T1000 (cell line): ENCODE data around the gene ZFYVE28.

ENCODE experiments used
- DNase-seq: peaks from one replicate; lab custom pipeline; 2025; ENCODE audit warnings: mixed read lengths; lab: John Stamatoyannopoulos, UW

ZFYVE28 gene

DNA sequence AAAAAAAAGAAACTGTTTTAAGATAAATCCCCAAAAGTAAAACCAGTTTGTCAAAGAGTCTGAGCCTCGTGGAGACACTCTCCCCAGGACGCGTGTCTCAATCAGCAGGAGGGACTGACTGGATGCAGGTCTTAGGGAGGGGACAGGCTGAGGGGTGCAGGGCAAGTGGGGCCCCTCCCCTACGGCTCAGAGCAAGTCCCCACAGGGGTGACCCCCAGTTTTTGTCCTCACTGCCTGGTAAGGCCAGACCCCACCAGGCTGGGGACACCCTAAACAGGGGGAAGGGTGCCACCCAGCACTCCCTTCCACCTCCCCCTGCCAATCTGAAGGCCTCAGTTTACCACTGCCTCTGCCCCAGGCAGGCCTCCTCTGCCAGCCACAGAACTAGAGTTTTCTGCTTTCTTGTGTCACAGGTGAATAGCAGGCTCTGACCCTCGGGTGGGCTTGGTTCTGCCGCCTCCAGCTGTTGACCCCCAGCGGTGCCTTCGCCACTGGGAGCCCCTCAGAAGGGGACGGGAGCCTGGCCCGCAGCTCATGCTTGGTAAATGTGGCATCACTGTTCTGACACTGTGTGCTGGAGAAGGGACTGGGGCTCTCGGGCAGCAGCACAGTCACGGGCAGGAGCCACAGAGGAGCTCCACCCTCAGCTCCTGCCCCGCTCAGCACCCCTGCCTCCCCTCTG, 86.8 kb downstream of the ZFYVE28 start:
- no peak for DNase-seq

DNA sequence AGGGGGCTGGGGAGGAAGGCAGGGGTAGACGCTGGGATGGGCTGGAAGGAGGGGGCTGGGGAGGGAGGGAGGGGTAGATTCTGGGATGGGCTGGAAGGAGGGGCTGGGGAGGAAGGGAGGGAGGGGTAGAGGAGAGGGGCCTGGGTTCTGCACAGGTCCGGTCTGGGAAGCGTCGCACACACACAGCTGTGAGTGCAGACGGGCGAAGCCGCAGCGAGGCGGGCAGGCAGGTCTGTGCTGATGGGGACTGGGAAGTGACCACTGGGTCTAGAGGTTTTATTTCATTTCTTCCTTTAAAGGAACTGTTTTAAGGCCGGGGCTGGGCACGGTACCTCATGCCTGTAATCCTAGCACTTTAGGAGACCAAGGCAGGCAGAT, 87.4 kb downstream of the ZFYVE28 start:
- no peak for DNase-seq

DNA sequence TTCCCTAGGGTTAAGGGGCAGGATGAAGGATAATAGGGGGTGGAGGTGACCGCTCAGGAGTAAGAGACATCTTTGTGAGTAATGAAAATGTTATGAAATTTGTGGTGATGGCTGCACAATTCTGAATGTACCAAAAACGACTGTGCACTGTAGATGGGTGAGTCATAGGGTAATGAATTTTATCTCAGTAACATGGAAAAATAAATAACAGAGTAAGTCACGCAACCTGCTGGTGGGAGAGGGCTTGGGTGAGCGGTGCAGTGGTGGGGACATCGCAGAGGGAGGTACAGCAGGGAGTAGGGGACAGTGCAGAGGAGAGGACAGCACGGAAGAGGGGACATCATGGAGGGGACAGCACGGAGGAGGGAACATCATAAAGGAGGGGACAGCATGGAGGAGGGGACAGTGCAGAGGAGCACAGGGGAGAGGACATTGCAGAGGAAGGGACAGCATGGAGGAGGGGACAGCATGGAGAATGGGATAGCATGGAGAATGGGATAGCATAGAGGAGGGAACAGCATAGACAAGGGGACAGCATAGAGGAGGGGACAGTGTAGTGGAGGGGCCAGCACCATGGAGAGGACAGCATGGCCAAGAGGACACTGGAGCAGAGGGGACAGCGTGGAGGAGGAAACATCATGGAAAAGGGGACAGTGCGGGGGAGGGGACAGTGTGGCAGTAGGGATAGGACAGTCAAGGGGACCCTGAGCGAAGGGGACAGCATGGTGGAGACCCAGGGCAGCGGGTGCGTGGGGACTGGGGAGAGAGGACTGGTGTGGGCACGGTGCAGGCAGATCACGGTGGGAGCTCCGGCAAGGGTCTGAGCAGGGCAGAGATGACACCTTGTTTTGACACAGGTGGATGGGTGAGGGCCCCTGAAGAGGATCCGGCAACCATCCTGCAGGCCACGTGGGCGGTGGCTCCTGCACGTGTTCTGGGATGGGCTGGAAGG, 88.1 kb downstream of the ZFYVE28 start:
- peak; percentile 53 for DNase-seq

DNA sequence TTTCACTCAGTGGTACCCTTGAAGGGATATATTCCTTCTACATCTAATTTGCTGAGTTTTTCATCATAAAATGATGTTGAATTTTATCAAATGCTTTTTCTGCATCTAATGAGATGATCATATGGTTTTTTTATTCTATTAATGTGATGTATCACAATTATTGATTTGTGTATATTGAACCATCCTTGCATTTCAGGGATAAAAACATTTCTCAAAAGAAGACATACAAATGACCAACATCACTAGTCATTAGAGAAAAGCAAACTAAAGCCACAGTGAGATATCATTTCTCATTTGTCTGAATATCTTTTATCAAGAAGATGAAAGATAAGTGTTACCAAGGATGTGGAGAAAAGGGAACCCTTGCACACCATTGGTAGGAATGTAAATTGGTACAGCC, 90.9 kb downstream of the ZFYVE28 start:
- DNase-seq = no peak

DNA sequence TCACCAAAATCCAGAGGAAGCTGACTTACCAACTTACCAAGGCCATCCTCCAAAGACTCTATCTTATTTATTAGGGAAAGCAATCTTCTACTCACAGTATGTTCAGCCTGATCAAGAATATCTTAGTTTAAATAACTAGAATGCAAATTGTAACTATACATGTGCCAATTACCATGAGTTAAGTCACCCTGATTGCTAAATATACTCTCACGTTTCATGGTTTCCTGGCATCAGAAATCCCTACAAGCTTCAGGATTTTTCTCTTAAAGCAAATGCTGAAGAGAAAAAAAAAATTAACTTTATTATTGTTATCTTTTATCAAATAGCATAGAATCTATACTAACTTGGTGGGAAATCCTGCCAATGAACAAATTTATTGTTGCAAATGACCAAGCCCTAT, 93.6 kb downstream of the ZFYVE28 start:
- no peak for DNase-seq

DNA sequence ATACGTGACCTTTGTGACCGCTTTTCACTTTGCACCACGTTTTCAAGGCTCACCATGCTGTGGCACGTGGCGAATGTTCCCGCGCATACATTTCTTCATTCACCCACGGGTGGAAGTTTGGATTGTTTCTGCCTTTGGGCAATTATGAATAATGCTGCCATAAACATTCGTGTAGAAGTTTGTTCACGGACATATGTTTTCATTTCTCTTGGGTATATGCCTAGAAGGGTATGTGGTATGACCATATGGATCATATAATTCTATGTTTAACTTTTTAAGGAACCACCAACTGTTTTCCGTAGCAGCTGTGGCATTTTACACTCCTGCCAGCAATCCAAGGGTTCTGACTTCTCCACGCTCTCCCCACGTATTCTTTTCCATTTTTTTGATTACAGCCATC, 95.6 kb downstream of the ZFYVE28 start:
- DNase-seq = no peak

DNA sequence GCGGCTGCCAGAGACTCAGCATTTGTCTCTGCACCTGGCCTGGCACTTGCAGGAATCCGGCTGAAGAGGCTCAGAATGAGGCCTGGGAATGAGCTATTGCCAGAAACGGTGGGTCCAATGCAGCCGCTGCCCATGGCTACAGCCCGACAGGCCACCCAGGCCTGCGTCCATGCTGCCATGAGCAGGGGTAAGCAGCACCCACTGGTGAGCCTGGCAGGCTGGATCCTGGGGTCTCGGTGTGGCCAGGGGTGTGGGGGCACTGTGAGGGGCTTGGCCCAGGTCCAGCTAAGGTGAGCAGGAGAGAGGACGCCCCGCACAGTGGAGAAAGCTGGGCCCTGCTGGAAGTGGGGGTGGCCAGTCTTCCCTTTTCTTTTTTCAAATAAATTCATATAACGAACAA, 96.2 kb downstream of the ZFYVE28 start:
- no peak for DNase-seq

DNA sequence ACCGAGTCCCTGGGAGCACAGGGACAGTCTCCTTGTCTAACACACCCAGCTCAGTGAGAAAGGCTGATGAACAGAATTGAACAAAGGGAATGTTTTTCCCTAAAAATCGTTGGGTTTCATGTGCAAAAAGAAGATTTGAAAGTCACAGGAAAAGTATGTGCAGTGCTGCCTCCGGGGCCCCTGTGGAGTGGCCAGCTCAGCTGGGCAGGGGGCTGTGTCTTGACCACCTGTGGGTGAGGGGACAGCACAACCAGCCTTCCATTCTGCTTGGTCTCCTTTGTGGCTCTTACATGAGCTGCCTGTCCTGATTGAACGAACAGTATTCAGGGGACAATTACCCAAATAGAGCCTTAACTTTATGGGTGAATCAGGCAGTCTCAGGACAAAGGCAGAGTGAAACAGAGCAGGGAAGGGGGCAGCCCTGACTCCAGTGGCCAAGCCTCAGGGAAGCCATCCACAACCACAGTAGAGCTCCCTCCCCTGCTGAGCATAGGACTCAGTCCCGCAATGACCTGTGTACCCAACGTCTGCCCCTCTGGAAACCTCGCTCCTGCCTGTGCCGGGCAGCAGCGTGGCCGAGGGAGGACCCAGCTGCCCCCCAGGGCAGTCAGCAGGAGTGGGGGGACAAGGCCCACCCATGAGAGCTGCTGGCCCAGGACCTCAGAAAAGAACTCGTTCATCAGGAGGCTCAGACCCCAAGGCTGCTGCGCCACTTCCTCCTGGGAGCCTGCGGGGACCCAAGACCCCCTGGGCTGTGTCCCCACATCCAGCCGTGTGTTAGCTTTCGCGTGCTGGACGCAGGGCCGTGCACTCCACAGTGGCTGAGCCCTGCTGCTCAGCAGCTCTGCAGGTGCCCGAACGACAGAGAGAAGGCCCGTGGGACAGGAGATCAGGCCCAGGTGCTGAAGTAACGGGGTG, 96.9 kb downstream of the ZFYVE28 start:
- DNase-seq = no peak

DNA sequence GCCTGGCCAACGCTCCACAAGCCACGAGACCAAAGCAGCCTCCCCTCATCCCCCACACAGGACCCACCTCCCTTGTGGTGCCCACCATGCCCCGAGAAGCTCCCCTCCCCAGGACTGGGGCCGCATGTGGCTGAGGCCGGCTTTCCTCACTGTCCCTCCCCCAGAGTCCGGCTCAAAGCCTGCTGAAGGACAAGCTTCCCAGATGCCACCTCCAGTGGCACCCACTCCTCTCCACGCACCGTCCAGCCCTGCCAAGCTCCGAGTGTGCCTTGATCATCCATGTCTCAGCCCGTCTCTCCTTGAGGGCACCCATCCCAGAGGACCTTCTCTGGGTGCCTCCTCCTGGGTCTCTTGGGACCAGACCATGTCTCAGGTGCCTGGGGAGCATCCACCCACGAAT, 97.7 kb downstream of the ZFYVE28 start:
- DNase-seq = no peak

DNA sequence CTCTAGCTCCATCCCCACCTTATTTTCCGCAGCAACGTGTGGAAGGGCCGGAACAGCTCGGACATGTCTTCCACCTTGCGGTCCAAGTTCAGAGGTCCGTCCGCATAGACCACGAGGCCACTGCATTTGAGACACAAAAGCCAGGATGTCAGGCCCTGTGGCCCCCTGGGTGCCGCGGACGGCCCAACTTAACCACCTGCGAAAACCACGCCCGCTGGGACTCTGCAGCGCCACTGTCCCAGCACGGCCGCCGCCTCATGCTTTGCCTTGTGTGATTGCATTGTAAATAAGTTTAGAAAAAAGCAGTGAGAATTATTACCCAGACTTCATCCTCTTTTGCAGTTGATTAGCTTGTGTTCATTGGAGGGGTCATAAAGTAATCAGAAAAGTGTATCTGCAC, 98.3 kb downstream of the ZFYVE28 start:
- no peak for DNase-seq

DNA sequence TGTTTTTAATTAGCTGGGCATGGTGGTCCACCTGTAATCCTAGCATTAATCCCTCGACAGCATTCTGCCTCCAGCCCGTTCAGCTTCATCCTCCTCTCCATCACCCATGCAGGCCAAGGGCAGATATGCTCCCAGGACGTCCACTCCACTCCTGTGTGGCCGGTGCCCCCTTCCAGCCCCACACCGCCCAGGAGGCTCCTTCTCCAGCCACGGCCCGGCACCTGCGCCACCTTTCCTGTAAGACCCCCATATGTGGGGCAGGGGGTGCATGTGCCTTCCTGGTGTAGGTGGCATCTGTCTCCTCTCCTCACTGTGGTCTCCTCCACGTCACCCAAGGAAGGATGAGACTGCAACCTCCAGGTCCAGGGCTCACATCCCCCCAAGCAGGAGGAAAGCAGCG, 99.6 kb downstream of the ZFYVE28 start:
- DNase-seq = no peak

DNA sequence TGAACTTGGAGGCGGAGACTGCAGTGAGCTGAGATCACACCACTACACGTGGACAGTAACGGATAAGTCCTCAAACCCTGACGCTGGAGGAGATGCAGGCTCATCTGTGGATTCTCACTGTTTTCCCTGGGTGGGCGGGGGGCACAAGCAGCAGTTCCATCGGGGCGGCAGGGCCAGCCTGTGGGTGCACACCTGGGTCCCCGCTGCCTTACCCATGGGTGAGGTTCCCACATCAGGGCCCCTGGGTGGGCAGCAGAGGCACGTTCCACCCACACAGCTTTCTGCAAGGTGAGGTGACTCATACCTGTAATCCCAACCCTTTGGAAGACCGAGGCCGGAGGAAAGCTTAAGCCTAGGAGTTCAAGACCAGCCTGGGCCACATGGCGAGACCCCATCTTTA, 100.0 kb downstream of the ZFYVE28 start:
- no peak for DNase-seq

DNA sequence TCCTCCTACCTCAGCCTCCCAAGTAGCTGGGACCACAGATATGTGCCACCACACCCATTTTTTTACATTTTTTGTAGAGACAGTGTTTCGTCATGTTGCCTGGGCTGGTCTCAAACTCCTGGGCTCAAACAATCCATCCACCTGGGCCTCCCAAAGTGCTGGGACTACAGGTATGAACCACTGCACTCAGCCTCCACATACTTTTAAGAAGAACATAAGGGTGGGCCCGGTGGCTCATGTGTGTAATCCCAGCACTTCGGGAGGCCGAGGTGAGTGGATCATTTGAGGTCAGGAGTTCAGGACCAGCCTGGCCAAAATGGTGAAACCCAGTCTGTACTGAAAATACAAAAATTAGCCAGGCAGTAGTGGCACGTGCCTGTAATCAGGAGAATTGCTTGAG, 105.1 kb downstream of the ZFYVE28 start:
- DNase-seq = no peak

DNA sequence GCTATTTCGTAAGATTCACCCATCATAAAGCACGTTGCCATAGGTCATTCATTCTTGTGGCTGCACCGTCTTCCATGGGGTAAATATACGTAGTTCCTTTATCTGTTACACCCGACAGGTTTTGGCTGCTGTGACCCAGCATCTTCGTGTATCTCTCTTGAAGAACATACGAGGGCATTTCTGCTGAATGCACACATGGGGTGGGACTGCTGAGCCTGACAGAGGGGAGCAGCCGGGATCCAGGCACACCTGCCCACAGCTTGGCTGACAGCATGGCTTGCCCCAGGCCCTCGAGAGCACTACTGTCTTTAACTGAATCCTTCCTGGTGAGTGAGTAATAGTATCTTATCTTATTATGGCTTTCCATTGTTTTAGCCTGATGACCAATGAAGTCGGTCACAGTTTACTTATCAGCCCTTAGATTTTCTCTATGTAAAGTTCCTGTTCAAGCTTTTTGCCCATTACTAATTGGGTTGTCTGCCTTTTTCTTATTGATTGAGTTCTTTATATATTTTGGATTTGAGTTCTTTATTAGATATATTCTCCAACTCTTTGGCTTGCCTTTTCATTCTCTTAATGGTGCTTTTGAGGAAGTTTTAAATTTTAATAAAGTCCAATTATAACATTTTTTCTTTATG, 111.6 kb downstream of the ZFYVE28 start:
- no peak for DNase-seq

DNA sequence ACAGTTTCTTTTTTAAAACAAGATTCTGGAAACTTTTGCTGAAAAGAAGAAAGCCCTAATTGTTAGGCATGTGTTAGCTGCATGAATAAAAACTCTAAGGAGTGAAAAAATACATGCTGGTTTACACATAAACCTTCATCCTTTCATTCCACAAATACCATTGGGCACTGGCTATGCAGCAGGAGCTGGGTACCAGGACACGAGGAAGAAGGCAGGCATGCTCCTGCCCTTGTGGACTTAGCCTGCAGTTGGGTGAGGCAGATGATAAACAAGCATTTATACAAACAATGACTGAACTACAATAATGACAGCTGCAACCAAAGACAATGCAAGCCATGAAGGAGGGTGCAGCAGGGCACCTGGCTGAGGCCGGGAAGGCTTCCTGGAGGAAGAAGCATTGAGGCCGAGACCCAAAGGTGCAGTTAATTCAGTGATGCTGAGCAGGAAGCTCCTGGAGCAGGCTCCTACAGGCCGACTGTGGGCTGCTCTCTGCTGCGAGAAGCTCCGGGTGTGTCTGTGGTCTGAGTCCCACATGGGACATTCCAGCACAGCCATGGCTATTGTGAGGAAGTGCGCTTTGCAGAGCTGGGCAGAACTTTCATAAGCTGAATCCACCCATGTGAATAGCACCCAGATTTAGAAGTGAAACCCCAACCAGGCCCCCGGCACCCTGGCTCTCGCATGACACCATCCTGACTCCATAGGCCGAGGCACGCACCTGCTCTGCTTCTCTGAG, 112.5 kb downstream of the ZFYVE28 start:
- no peak for DNase-seq

DNA sequence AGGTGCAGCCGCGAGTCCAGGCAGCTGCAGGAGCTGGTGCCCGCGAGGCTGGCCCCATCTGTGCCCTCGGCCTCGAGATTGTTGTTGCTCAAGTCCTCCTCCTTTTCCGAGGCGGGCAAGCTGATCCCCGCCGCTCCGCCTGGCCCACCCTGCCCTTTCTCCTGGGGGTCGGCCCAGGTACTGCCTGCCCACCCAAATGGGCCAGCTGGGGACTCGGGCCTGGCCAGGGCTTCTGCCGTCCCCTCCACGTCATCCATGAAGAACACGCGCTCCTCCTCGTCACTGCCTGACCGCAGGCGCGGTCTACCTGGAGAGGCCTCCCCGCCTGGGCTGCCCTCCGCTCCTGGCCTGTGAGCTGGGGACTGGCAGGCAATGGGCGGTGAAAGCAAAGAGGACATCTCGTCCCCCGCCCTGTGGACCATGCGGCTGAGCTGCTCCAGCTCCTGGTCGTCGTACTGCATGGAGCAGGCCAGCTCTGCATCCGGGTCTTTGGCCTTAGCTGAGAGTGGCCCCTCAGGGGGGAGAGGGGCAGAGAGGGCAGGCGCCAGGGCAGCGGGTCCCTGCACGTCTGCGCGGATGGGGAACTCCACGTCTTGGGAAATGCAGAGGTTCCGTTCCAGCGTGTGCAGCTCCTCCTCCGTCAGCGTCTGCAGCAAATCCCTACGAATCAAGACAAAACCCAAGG, 113.4 kb downstream of the ZFYVE28 start:
- DNase-seq = no peak

DNA sequence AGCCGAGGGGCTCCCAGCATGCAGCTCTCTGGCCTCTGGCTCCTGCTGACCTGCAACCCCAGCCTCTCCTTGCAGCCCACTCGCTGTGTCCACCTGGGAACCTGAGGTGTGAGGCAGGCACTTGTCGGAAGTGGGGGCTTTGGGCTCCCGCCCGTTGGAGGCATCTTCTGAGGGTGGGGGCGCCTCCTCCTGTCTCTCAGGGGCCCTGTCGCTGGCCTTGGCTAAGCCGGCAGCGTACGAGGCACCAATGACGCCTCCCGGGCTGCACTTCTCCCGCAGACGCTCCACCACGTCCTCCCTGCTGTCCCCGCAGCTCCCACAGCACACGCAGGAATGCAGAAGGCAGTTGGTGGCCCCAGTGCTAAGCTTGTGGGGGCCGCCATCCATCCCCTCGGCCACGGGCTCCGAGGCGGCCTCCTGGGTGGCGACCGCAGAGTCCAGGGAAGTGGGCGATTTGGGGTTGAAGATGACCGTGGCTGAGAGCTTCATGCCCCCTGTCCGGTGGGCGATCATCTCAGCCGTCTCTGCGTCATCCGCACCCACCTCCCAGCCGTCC, 114.0 kb downstream of the ZFYVE28 start:
- DNase-seq = no peak

DNA sequence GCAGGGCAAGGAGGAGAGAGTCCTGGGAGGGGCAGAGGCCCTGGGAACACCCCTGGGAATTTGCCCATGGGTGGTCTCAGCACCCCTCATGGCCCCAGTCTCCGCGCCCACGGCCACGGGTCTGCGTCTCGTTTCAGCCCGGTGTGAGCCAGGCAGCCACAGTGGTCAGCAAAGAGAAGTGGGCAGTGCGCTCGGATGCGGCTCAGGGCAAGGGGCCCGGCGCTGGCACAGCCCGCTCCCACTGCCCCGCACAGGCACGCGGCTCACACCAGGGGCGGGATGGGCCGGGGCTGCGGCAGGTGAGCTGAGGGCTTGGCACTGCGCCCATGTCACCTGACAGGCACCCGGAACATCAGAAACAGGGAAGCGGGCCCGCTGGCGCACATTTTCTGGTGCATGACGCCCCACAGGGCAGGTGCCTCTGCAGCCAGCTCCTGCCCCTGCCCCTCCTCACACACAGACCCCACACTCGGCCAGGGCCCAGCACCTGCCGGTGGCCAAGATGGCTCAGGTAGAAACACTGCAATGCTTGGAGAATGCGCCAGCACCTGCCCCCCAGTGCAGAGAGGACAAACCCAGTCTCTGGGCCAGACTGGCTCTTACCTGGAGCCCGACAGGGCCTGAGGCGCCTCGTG, 114.6 kb downstream of the ZFYVE28 start:
- DNase-seq = no peak

DNA sequence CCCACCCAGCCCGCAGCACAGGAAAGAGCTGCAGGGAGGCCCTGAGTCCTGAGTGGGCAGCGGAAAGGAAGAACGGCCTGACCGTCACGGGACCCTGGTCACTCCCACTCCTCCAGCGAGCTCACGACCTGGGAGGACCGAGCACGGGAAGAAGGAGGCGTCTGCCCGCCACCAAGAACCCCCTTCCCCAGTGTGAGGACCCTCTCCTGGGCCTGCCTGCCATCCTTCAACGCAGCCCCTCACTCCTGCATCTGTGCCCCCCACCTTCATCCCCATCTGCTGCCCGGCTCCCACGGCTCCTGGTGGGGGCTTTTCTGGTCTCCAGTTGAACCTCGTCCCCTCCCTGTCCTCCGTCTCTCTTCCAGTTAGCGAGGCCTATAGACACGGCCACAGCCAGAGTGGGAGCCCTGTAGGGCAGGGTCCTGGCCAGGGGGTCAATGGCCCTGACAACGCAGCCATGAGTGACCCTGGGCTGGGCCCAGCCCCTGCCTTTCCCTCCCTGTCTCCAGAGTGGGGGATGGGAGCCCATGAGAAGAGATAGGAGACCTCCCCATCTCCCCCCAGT, 115.2 kb downstream of the ZFYVE28 start:
- no peak for DNase-seq
